ENCODE data around the gene EMILIN3.

Gene EMILIN3

GRCh38 chr20:41344477-41344876 lies 22.1 kb downstream of the EMILIN3 start:
- DNase-seq, result no peak

- DNase-seq, result no peak
Measured at GRCh38 chr20:41342474-41343464, 23.8 kb downstream of the EMILIN3 start.

DNA sequence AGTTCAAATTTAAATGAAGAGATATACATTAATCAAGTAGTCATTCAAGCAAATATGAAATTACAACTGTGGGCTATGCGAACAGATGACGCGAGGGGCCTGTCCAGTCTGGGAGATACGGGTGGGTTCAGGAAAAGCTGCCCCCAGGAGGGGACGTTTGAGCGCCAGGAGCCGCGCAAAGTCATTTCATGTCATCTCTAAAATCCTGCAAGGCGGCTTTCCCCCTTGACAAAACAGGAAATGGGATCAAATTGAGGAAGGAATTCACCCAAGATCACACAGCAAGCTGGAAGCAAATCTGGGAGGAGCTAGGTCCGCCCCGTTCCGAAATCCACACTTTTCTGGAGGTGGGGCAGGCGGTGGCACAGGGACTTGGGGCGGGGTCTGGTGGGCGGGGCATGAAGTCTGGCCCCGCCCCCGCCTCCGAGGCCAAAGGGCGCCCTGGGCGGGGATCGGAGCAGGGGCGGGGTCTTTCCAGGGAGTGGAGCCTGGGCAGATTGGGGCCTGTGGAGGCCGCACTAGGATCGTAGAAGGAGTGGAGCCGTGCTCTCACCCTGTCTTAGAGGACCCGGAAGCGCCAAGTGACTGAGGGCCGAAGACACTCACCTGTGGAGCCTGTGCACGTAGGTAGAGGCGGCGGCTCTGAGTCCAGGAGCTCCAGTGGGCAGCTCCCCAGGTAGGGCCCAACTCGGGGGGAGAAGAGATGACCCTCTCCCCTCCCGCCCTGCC lies 26.1 kb downstream of the EMILIN3 start, which contains the start of gene LPIN3:
LPIN3 (plus strand) TSS at position 495 of the 729 bp plus-strand sequence. CDS start 4,983 bp downstream, outside the sequence.
- DNase-seq, result no peak

DNA sequence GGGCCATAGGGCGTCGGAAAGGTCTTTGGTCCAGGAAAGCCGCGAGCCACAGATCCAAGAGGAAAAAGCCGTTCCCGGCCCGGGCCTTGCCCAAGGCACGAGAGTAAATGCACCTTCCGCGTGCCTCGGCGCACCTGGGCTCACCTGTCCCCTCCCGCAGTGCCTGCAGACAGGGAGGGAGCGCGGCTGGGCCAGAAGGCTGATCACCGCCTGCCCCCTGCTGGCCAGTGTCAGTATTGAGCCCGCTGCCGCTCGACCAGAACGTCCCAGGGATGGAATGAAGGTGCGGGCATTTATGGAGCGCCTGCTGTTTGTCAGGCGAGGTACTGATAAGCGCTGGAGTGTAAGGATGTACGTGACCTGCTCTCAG lies 26.7 kb downstream of the EMILIN3 start:
- DNase-seq, result peak; percentile 70

DNA sequence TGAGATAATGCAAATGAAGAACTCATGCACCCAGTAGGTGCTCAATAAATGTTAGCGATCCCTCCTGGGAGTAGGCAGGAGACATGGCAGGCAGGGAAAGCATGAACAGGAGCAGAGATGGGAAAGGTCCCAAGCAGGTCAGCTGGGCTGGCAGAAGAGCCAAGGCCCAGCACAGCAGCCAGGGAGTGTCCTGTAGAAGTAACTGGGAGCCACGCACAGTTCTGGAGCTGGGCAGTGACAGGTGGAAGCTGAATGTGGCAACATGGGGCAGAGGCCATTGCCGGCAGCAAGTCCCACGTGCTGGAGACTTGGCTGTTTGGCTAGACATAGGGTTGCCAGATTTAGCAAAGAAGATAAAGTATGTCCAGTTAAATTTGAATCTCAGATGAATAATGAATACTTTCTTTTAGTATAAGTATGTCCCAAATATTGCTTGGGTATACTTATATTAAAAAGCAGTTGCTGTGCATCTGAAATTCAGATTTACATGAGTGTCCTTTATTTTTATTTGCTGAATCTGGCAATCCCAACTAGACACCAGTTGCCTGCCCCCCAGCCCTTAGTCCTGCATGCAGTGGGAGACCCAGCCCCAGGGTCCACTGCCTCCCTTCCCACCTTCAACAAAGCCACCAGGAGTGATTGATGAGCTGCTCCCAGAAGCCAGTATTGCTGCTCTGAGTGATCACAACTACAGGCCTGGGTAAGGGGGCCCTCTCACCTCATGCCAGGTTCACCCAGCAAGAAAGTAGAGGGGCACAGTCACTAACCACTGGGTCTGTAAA lies 29.7 kb downstream of the EMILIN3 start:
- no peak for DNase-seq

GRCh38 chr20:41335591-41335990 lies 31.0 kb downstream of the EMILIN3 start:
- no peak for DNase-seq

DNA sequence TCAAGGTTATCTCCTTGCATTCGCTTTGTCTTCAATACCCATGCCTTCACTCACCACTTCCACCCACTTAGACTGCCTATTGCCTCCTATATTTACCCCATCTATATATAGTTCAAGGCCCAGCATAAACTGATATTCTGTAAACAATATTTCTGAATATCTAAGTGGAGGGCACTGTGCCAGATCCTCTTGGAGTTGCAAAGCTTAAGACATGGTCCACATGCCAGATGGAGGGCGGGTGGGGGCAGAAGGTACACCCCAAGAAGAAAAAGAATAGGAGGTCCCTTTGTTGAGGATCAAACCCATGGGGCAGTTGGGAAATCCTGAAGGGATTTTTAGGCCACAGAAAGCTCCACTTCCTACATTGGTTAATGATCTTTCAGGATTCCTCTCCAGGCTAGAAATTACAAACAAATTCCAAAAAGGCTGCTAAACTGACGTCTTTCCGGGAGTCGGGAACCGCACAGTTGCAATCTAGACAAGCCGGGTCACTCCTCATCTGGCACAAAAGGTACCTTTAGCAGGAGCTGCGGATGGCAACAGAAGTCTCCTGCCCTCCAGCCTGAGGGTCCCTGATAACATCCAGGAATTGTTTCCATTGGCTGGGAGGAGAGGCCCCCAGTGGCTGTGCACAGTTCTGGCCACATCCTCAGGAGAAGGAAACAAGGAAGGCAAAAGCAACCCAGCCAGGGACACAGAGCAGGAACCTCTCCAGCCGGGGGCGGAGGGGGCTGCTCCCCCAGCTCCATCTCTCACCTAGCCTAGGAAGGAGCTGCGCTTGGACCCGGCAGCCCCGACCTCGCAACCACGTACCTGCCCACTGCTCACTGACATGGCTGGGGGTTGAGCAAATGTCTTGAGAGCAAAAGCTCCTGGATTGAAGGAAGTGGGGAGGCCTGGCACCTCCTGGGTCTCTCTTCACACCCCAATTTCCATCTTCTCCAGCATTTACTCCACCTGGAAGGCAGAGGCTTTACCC lies 31.9 kb downstream of the EMILIN3 start:
- no peak for DNase-seq

DNA sequence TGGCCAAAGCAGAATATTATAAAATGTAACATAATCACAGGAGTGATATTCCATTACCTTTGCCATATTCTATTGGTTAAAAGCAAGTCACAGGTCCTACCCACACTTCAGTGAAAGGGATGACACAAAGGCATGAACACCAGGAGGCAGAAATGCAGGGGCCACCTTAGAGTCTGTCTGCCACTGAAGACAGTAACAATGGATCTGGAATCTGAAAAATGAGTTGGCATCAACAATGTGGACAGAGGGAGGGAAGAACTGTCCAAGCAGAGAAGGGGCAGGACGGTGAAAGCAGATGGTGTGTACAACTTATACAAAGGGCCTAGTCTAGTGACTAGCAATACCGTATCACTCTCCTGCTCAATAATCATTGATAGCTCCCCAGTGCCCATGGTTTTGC lies 32.6 kb downstream of the EMILIN3 start:
- DNase-seq, result no peak

GRCh38 chr20:41331731-41332130 lies 34.9 kb downstream of the EMILIN3 start:
- DNase-seq, result no peak

DNA sequence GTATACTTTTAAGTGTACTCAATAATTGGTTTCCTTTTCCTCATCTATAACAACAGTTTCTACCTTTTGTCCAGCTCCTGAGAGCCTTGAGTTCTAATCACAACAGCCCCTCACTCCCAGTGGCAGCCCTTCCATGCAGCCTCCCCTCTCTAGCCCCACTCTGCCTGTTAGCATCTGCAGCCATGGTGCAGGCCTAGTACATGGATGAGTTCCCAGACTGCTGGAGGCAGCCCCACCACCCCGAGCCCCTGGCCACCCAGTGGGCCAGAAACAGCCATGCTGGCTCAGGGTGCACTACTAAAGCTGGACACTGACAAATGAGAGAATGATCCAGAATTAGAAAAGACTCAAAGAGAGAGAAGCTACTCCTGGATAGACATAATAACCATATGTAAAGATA lies 35.7 kb downstream of the EMILIN3 start:
- DNase-seq, result no peak

- no peak for DNase-seq
Measured at GRCh38 chr20:41330343-41330720, 36.3 kb downstream of the EMILIN3 start.

DNA sequence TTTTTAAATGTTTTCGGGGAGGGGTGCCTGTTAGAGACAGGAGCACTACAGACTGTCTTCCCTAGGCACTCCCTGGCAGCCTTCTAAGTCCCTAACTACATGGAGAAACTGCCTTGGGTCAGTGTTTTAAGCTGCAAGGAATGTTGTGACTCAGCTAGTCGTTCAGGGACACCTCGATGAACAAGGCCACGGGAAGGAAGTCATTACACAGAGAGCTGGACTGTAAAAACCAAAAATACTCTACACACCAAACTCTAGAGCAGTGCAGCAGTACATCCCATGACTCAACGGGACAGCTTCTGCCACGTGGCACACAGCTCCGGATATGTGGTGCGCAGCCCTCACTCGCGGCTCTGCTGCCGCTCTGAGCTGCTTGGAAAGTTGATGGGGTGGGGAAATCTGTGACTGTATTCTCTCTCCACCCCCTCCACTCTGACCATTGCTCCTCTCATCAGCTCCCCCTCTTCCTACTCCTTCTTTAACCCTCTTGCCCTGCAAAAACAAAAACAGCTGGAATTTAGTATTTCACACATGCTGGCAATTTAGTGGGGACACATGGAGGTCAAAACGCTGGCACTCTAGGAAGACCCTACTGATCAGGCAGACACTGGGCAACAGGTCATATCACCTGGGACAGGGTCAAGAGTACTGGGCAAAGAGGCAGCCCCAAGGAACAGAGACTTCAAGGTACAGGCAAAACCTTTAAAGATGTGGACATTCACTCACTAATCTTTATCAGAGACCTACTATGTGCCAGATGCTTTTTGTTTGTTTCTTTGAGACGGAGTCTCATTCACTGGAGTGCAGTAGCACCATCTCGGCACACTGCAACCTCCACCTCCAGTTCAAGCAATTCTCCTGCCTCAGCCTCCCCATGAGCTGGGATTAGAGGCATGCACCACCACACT lies 36.9 kb downstream of the EMILIN3 start:
- DNase-seq, result no peak

DNA sequence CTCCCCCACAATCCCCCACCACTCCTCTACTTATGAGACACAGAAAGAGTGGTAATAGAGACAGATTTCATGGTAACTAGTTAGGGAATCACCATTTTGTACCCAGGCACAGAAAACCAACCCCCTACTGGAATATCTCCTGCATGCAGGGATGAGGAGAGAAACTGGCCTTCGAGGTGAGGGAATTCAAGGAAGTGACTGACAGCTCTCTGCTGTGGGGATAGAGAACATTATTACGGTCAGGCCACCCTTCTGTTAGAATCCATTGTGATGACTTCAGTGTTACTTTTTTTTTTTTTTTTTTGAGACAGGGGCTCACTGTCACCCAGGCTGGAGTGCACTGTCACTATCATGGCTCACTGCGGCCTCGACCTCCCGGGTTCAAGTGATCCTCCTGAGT lies 39.4 kb downstream of the EMILIN3 start:
- DNase-seq, result no peak

GRCh38 chr20:41320976-41321375 lies 45.6 kb downstream of the EMILIN3 start:
- no peak for DNase-seq

DNA sequence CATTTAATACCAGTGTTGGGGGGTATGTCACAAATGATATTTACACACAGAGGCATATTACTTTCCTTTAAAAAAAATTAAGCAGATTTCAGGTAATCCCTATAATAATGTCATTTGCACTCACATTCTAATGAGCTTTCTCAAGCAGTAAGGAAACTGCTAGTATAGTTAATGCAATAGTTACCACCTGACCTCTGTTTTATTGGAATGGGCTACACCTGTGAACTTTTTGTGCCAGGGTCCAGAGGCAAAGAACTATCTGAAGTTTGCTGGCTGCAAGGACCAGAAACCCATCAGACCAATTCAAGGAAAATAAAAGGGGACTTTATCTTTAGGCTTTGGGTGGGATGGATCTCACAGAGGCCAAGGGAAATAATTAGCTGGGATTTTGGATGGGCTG lies 46.2 kb downstream of the EMILIN3 start:
- no peak for DNase-seq

DNA sequence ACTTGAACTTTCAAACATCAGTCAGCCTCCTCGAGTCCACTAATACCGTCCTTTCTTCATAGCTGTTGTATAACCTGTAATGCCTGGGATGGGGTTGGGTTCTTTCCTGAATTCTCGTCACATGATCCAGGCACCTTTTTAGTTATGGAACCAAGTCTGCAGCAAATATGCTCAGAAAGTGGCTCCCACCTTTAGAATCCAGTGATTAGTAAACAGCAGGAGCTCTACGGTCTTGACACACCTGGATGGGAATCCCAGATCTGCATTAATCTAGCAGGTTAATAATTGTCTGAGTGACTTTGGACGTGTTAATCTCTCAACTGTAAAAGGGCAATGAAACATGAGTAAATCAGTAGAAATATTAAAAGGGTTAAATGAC lies 48.4 kb downstream of the EMILIN3 start:
- peak; percentile 37 for DNase-seq

- DNase-seq, result peak; percentile 95
Measured at GRCh38 chr20:41317546-41318270, 48.9 kb downstream of the EMILIN3 start, which contains the start of gene ZHX3. ZHX3 (minus strand) TSS chr20:41317731; CDS start chr20:41204916, 112,815 bp downstream.

GRCh38 chr20:41316602-41317545 lies 49.7 kb downstream of the EMILIN3 start:
- peak; percentile 71 for DNase-seq

DNA sequence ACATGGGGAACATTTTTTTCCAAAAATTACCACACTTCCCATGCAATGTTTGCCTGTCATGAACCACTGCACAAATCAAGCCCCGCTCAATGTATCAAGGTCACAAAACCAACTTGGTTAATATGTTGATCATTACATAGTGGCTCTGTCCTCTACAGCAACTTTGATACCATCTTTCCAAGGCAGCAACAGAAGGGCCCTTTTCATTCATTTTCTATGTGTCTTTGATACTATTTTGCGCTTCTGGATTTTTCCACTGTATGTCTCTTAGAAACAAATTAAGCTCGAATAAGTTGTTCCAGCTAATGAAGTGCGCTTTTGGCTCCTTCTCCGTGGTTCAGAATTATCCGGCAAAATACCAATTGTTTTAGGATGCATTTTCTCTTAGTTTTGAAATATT lies 50.6 kb downstream of the EMILIN3 start:
- DNase-seq, result peak; percentile 46

Measured in midbrain (tissue), 1 donor.